Tibial nerve (tissue), 3 donors: ENCODE measurements around the gene LIPT1.

Experiments
- POLR2A ChIP-seq, 2 donors: fragments of 450-650 bp; IDR thresholded peaks; one replicate each; pipeline ENCODE4 v1.6.1; 2017; ENCODE audit warnings: antibody characterized with exemption in 2 of 2, mild to moderate bottlenecking in 2 of 2, moderate library complexity in 2 of 2
- TF ChIP-seq, protein P1 (sequence below), 5 experiments: fragments of 200-600 bp in 3 of 5; fragments of 450-650 bp in 2 of 5; sonication (generic) in 3 of 5; IDR thresholded peaks; one replicate each; pipeline ENCODE4 v1.5.1; 2016 to 2019; ENCODE audit warnings: antibody characterized with exemption in 5 of 5, mild to moderate bottlenecking in 3 of 5, moderate library complexity in 2 of 5

DNA sequence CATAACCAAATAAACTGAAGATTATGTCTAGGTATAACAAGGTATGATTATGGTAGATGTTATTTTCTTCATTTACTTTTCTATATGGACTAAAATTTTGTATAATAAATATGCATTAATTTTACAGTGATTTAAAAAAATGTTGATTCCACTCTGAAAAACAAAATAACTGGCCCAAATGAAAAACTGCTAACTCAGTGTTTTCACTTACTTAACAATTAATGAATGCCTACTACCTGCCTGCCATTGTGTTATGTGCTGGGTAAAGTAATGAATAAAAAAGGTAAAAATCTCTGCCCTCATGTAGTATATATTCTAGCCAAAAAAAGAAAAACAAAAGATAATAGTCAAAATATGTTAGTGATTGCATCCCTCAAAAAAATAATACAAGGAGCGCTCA lies 42.8 kb upstream of the LIPT1 start:
- TF ChIP-seq, protein P1, sequence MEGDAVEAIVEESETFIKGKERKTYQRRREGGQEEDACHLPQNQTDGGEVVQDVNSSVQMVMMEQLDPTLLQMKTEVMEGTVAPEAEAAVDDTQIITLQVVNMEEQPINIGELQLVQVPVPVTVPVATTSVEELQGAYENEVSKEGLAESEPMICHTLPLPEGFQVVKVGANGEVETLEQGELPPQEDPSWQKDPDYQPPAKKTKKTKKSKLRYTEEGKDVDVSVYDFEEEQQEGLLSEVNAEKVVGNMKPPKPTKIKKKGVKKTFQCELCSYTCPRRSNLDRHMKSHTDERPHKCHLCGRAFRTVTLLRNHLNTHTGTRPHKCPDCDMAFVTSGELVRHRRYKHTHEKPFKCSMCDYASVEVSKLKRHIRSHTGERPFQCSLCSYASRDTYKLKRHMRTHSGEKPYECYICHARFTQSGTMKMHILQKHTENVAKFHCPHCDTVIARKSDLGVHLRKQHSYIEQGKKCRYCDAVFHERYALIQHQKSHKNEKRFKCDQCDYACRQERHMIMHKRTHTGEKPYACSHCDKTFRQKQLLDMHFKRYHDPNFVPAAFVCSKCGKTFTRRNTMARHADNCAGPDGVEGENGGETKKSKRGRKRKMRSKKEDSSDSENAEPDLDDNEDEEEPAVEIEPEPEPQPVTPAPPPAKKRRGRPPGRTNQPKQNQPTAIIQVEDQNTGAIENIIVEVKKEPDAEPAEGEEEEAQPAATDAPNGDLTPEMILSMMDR (IDR thresholded peaks at IDR 0.05) = no peak
- TF ChIP-seq POLR2A (IDR thresholded peaks at IDR 0.05) = no peak
